ENCODE results near the gene ZNF724.
"Not testable (repeated sequence)": the region's sequence is repeated elsewhere in the genome, so short reads cannot be mapped to it uniquely, and the experiment has no call there.

The ZNF724 gene

GRCh38 chr19:23249911-23250649 is at the start of gene ZNF724:
Gene ZNF724, minus strand, starts transcription at chr19:23250394. Its CDS starts 152 bp downstream, at chr19:23250242.
- DNase-seq (ENCODE audit: low spot score) = peak; percentile 93

- no peak for DNase-seq (ENCODE audit: low spot score)
Observed at GRCh38 chr19:23294141-23294540, 43.9 kb upstream of the ZNF724 start.

DNA sequence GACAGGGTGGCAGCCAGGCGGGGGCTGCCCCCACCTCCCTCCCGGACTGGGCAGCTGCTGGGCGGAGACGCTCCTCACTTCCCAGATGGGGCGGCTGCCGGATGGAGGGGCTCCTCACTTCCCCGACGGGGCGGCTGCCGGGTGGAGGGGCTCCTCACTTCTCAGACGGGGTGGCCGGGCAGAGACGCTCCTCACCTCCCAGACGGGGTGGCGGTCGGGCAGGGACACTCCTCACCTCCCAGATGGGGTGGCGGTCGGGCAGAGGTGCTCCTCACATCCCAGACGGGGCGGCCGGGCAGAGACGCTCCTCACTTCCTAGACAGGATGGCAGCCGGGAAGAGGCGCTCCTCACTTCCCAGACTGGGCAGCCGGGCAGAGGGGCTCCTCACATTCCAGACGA is 39.8 kb upstream of the ZNF724 start:
- not testable (repeated sequence) for DNase-seq (ENCODE audit: low spot score)

DNA sequence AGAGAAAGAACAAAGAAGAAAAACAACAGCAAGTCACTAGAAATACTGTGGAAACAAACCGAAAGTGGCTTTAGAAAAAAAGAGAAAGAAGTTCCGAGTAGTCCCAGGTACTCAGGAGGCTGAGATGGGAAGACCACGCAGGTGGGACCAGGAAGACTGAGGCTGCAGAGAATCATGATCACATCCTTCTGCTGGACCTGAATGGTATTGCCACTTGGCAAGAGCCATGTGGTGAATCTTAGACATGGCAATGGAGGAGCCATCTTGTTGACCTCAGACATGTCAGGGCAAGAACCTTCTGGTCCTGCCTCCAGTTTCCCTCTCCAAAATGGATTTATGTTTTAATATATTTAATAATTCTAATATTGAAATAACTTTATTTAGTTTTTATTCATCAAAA is 37.4 kb upstream of the ZNF724 start:
- no peak for DNase-seq (ENCODE audit: low spot score)

DNA sequence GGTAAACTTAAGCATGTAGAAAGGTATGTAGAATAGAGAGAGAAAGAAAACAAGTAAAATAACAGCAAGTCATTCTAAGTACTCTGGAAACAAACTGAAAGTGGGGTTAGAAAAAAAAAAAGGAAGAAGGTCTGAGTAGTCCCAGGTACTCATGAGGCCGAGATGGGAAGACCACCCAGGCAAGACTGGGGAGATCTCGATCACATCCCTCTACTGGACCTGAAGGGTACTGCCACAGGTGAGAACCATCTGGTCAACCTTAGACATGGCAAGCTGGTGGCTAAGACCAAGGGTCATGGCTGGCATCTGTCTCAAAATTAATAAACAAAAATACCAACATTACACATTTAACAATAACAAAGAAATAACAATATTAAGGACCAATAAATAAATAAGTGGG is 36.3 kb upstream of the ZNF724 start:
- no peak for DNase-seq (ENCODE audit: low spot score)

GRCh38 chr19:23285948-23286347 is 35.8 kb upstream of the ZNF724 start:
- no peak for DNase-seq (ENCODE audit: low spot score)

DNA sequence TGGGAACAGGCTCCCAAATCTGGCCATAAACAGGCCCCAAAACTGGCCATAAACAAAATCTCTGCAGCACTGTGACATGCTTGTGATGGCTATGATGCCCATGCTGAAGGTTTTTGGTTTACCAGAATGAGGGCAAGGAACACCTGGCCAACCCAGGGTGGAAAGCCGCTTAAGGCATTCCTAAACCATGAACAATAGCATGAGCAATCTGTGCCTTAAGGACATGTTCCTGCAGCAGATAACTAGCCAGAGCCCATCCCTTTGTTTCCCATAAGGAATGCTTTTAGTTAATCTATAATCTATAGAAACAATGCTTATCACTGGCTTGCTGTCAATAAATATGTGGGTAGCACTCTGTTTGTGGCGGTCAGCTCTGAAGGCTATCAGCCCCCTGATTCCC is 35.1 kb upstream of the ZNF724 start:
- DNase-seq (ENCODE audit: low spot score) = not testable (repeated sequence)

DNA sequence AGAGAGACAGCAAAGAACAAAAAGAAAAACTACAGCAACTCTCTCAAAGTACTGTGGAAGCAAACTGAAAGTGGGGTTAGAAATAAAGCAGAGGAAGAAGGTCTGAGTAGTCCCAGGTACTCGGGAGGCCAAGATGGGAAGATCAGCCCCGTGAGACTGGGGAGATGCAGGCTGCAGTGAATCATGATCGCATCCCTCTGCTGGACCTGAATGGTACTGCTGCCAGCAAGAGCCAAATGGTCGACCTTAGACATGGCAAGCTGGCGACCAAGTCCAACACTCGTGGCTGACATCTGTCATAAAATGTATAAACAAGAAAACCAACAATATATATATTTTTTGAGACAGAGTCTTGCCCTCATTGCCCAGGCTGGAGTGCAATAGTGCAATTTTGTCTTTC is 33.7 kb upstream of the ZNF724 start:
- DNase-seq (ENCODE audit: low spot score) = peak; percentile 6

DNA sequence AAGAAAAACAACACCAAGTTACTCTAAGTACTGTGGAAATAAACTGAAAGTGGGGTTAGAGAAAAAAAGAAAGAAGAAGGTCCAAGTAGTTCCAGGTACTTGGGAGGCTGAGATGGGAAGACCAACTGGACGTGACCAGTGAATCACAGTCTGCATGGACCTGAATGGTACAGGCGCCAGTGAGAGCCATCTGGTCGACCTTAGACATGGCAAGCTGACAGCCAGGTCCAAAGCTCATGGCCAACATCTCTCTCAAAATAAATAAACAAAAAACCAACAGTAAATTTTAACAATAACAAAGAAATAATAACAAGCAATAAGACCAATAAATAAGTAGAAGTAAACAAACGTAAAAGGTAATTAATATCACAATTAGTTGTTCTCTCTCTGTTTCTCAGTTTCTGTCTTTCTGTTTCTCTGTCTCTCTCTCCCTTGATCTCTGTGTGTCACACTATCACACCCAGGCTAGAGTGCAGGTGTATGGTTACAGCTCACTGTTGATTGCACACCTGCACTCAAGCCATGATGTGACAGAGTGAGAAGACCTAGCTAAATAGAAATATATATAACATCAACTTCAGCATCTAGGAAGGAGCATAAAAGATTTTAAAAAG is 31.6 kb upstream of the ZNF724 start:
- DNase-seq (ENCODE audit: low spot score) = no peak

GRCh38 chr19:23278118-23278517 is 27.9 kb upstream of the ZNF724 start:
- DNase-seq (ENCODE audit: low spot score) = not testable (repeated sequence)

DNA sequence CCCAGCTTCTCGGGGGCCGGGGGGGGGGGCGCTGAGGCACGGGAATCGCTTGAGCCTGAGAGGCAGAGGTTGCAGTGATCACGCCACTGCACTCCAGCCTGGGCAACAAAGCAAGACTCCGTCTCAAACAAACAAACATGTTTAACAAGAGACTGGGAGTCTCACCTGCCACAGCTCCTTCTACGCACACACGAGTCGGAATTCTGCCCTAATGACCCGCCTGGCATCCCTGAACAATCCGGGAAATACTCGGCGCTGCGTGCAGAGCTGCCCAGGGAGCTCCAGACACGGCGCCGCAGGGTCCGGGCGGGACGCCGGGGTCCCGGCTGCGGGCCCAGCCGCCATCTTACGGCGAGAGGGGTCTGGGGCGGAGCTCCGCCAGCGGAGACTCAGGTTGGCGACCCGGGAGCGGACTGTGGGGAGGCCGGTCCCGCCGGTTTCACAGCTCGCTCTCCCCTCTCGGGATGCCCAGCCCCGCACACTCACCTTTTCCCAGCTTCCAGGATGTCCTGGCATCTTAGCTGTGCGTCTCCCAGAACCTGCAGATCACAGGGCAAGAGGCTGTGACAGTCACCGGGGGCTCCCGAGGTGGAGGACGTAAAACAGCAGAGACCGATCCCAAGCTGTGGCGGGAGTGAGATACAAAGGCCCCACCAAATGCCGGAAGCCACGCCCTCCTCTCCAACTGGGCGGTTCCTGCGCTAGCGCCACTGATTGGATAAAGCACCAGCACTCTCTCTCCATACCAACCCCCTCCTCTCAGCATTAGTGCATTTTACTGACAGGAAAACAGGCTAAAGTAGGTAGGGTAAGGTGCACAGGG is 23.6 kb upstream of the ZNF724 start:
- peak; percentile 83 for DNase-seq (ENCODE audit: low spot score)

DNA sequence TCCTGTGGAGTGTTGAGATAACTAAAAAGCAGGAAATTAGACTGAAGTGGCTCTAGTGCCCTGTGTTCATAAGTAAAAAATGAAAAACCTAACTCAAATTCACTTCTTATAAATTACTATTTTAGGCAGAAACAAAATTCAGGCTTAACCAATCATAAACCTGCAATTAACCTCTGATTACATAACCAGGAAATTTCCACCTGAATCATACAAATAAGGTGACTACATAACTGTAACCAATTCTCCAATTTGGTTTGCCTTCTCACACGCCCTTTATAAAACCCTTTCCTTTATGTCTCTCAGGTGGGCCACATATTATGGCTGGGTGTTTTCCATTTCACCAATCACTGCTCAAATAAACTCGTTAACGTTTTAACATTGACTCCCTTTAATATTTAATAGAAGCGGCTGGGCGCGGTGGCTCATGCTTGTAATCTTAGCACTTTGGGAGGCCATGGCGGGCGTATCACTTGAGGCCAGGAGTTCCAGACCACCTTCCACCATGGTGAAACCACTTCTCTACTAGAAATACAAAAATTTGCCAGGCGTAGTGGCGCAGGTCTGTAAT is 22.9 kb upstream of the ZNF724 start:
- no peak for DNase-seq (ENCODE audit: low spot score)

GRCh38 chr19:23263870-23264590 is 13.8 kb upstream of the ZNF724 start:
- DNase-seq (ENCODE audit: low spot score) = no peak

DNA sequence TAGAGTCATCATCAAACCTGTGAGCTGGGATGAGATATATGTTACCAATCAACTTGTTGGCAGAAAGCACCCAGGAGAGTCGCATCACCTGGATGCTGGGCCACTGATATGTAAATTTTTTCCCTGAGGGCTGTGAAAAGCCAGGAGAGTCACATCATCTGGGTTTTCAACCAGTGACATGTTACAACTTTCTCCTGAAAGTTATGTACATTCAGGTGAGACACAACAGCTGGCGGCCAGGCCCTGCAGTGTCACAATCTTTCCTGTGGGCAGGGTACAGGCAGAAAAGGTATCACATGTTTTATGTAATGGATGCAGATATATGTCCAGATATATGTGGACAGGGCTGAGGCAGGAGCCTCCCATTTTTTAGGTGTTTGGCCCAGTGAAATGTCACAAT is 13.2 kb upstream of the ZNF724 start:
- DNase-seq (ENCODE audit: low spot score) = no peak

DNA sequence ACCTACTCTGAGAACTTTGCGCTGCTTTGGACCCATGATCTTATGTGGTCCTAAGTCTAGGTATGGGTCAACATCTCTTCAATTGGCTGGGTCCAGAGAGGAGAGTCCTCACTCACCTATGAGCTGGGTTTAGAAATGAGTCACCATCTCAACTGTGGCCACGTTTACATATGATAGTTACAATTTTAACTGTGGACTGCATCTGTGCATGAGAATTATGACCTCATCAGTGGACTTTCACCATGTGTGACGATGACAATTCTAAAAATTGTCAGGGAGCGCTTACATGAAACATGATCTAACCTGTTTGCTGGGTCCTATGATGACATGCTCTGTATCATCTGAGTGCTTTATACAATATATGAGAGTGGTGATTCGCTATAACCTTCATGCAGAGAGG is 12.7 kb upstream of the ZNF724 start:
- no peak for DNase-seq (ENCODE audit: low spot score)

GRCh38 chr19:23261496-23262020 is 11.4 kb upstream of the ZNF724 start:
- DNase-seq (ENCODE audit: low spot score) = no peak

DNA sequence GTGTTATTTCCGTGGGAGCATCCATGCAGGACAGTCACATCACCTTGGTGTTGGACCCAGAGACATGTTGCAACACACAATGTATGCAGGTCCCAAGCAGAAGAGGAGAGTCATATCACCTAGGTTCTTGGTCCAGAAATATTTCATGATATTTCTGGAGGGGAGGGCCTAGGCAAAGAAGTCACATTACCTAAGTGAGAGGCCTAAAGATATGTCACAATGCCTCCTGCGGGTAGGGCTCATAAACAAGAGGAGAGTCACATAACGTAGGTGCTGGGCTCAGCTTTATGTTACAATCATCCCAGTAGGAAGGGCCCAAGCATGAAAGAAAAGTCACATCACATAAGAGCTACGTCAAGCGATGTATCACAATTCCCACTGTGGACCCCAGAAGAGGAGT is 10.8 kb upstream of the ZNF724 start:
- DNase-seq (ENCODE audit: low spot score) = no peak

DNA sequence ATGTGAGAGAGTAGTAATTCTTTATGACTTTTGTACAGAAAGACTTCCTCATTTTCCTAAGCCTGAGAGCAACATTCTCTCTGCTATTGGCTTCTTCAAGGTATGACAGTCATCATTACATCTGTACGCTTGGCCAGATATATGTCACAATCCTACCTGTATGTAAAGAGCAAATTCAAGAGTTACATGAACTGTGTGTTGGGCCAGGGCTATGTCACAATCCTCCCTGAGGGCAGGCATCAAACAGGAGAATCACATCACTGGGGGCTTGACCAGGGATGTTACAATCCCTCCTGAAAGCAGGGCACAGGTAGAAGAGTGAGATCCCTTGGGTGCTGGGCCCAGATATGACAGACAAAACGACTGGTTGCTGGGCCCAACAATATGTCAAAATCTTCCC is 9.8 kb upstream of the ZNF724 start:
- DNase-seq (ENCODE audit: low spot score) = no peak

- DNase-seq (ENCODE audit: low spot score) = no peak
Observed at GRCh38 chr19:23255700-23256099, 5.5 kb upstream of the ZNF724 start.

- DNase-seq (ENCODE audit: low spot score) = no peak
Observed at GRCh38 chr19:23254141-23254910, 4.1 kb upstream of the ZNF724 start.

DNA sequence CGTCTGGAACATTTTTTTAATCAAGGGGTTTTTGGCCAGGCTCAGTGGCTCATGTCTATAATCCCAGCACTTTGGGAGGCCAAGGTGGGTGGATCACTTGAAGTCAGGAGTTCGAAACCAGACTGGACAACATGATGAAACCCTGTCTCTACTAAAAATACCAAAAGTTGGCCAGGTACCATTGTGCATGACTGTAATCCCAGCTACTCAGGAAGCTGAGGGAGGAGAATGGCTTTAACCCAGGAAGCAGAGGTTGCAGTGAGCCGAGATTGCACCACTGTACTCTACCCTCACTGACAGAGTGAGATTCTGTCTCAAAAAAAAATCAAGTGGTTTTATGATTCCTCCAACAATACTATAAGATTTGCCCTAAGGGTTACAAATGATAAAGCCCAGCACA is 3.1 kb upstream of the ZNF724 start:
- DNase-seq (ENCODE audit: low spot score) = not testable (repeated sequence)
